HG03039 (cell line): ENCODE measurements around the gene FRRS1.
"Not testable (repeated sequence)": the region's sequence is repeated elsewhere in the genome, so short reads cannot be mapped to it uniquely, and the experiment has no call there.

Experiments used
- ATAC-seq: cut with Tn5 transposase; IDR thresholded peaks from one replicate; pipeline ENCODE4 v1.9.1; 2021; ENCODE audit warnings: mild to moderate bottlenecking, moderate library complexity; ENCODE audit not compliant: unreplicated experiment

FRRS1 gene

GRCh38 chr1:99766378-99766800, at the start of gene FRRS1:
Gene FRRS1 (minus strand): TSS chr1:99766635. CDS start chr1:99748768, 17,867 bp downstream.
- ATAC-seq = peak; percentile 95

GRCh38 chr1:99814373-99814900, 48.0 kb upstream of the FRRS1 start:
- no peak for ATAC-seq

GRCh38 chr1:99811747-99812146, 45.3 kb upstream of the FRRS1 start:
- no peak for ATAC-seq

- no peak for ATAC-seq
Measured at GRCh38 chr1:99811075-99811474, 44.6 kb upstream of the FRRS1 start.

GRCh38 chr1:99808391-99809115, 42.1 kb upstream of the FRRS1 start:
- ATAC-seq = peak; percentile 85

GRCh38 chr1:99806882-99807281, 40.4 kb upstream of the FRRS1 start:
- no peak for ATAC-seq

- no peak for ATAC-seq
Measured at GRCh38 chr1:99801584-99801983, 35.1 kb upstream of the FRRS1 start.

- not testable (repeated sequence) for ATAC-seq
Measured at GRCh38 chr1:99793861-99794260, 27.4 kb upstream of the FRRS1 start.

GRCh38 chr1:99789715-99790114, 23.3 kb upstream of the FRRS1 start:
- no peak for ATAC-seq

GRCh38 chr1:99788896-99789295, 22.5 kb upstream of the FRRS1 start:
- ATAC-seq = no peak

- peak; percentile 73 for ATAC-seq
Measured at GRCh38 chr1:99786751-99787501, 20.5 kb upstream of the FRRS1 start.

GRCh38 chr1:99784809-99785255, 18.4 kb upstream of the FRRS1 start:
- no peak for ATAC-seq

- ATAC-seq = no peak
Measured at GRCh38 chr1:99784143-99784542, 17.7 kb upstream of the FRRS1 start.

- ATAC-seq = no peak
Measured at GRCh38 chr1:99782920-99783319, 16.5 kb upstream of the FRRS1 start.

- ATAC-seq = no peak
Measured at GRCh38 chr1:99782397-99782796, 16.0 kb upstream of the FRRS1 start.

GRCh38 chr1:99781798-99782197, 15.4 kb upstream of the FRRS1 start:
- no peak for ATAC-seq

GRCh38 chr1:99777752-99778151, 11.3 kb upstream of the FRRS1 start:
- ATAC-seq = no peak

- no peak for ATAC-seq
Measured at GRCh38 chr1:99776120-99776519, 9.7 kb upstream of the FRRS1 start.

- ATAC-seq = no peak
Measured at GRCh38 chr1:99772809-99773208, 6.4 kb upstream of the FRRS1 start.

GRCh38 chr1:99771513-99771918, 5.1 kb upstream of the FRRS1 start:
- ATAC-seq = no peak

- no peak for ATAC-seq
Measured at GRCh38 chr1:99768524-99769245, 2.2 kb upstream of the FRRS1 start.
